Glutamatergic neuron (in vitro differentiated cells): ENCODE measurements around the gene BARX2. TPM values are rescaled to one million over a fixed set of nuclear protein-coding genes. Genes with fewer than 3 reads are reported as not detected.

Experiments
- DNase-seq: peaks from one replicate; pipeline ENCODE4 v3.0.0; 2022
- H3K27ac Mint-ChIP-seq: one replicate; pipeline ENCODE4 v1.8.0; 2020; ENCODE audit warnings: mild to moderate bottlenecking, mixed read lengths, inconsistent platforms; ENCODE audit not compliant: unreplicated experiment
- H3K27me3 Mint-ChIP-seq: one replicate; pipeline ENCODE4 v1.8.0; 2020; ENCODE audit warnings: mild to moderate bottlenecking, moderate library complexity, mixed read lengths, inconsistent platforms; ENCODE audit not compliant: unreplicated experiment
- H3K36me3 Mint-ChIP-seq: one replicate; pipeline ENCODE4 v1.8.0; 2020; ENCODE audit warnings: mild to moderate bottlenecking, mixed read lengths, inconsistent platforms; ENCODE audit not compliant: unreplicated experiment
- H3K4me1 Mint-ChIP-seq: one replicate; pipeline ENCODE4 v1.8.0; 2020; ENCODE audit warnings: mild to moderate bottlenecking, low read depth, mixed read lengths, inconsistent platforms; ENCODE audit not compliant: unreplicated experiment
- H3K4me3 Mint-ChIP-seq: one replicate; pipeline ENCODE4 v1.8.0; 2020; ENCODE audit warnings: mild to moderate bottlenecking, mixed read lengths, inconsistent platforms; ENCODE audit not compliant: unreplicated experiment
- H3K9me3 Mint-ChIP-seq: one replicate; pipeline ENCODE4 v1.8.0; 2020; ENCODE audit warnings: mild to moderate bottlenecking, moderate library complexity, mixed read lengths, inconsistent platforms; ENCODE audit not compliant: unreplicated experiment
- total RNA-seq: library from RNA; stranded (reverse); fragmentation: NEBNext Ultra II Directional; extraction: Animal tissue kit (Norgen Biotek cat#: 25700); gene quantifications from one replicate; pipeline ENCODE4 v1.2.1, GENCODE V29; 2021; ENCODE audit not compliant: unreplicated experiment
- TF ChIP-seq, protein P1 (sequence below): fragments of 200-600 bp; sonication (generic); IDR thresholded peaks from one replicate; pipeline ENCODE4 v1.5.0; 2021; ENCODE audit not compliant: partially characterized antibody, unreplicated experiment

BARX2 gene
- total RNA-seq, 1 donor from 2014 or later = not detected

- Mint-ChIP-seq H3K36me3 (no peaks in the 10 kb centered on the region), H3K27ac (no peak overlapping the region), H3K4me1 (peaks cover 5% of the 10 kb centered on the region), H3K9me3 (peaks cover 7% of the 10 kb centered on the region), H3K27me3 (peaks cover 19% of the 10 kb centered on the region), H3K4me3 (no peak overlapping the region)
- TF ChIP-seq, protein P1, sequence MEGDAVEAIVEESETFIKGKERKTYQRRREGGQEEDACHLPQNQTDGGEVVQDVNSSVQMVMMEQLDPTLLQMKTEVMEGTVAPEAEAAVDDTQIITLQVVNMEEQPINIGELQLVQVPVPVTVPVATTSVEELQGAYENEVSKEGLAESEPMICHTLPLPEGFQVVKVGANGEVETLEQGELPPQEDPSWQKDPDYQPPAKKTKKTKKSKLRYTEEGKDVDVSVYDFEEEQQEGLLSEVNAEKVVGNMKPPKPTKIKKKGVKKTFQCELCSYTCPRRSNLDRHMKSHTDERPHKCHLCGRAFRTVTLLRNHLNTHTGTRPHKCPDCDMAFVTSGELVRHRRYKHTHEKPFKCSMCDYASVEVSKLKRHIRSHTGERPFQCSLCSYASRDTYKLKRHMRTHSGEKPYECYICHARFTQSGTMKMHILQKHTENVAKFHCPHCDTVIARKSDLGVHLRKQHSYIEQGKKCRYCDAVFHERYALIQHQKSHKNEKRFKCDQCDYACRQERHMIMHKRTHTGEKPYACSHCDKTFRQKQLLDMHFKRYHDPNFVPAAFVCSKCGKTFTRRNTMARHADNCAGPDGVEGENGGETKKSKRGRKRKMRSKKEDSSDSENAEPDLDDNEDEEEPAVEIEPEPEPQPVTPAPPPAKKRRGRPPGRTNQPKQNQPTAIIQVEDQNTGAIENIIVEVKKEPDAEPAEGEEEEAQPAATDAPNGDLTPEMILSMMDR = no peak
- DNase-seq = no peak
Observed at GRCh38 chr11:129377739-129378138, 2.1 kb downstream of the BARX2 start.

DNA sequence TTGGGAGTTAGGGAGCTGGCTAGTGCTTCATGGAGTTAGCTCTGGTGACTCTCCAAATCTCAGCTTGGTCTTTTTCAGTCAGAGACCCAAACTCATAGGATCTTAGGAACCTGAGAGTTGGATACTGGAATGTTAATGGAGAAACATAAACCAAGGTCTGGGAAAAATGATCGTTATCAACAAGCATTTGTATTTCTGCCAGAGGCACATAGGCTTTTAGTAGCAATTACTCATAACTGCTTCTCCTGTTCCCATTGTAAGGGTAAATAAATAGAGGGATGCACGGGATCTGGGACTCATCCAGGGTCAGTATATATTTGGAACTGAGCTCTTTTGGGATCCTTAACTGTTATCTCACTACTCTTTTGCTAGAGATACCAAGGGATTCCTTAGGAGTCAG, 4.8 kb downstream of the BARX2 start:
- no peak for DNase-seq
- H3K4me3 Mint-ChIP-seq = no peak overlapping the region
- peaks cover 4% of the 10 kb centered on the region for H3K9me3 Mint-ChIP-seq
- H3K36me3 Mint-ChIP-seq = no peaks in the 10 kb centered on the region
- TF ChIP-seq, protein P1 = no peak
- no peaks in the 10 kb centered on the region for H3K4me1 Mint-ChIP-seq
- peaks cover 7% of the 10 kb centered on the region for H3K27me3 Mint-ChIP-seq
- no peak overlapping the region for H3K27ac Mint-ChIP-seq

GRCh38 chr11:129382583-129382982, 6.9 kb downstream of the BARX2 start:
- Mint-ChIP-seq H3K36me3 (no peaks in the 10 kb centered on the region), H3K9me3 (no peaks in the 10 kb centered on the region), H3K27me3 (no peaks in the 10 kb centered on the region), H3K27ac (no peak overlapping the region), H3K4me3 (no peak overlapping the region), H3K4me1 (peaks cover 7% of the 10 kb centered on the region)
- TF ChIP-seq, protein P1 = no peak
- DNase-seq = no peak

GRCh38 chr11:129383060-129383459, 7.4 kb downstream of the BARX2 start:
- Mint-ChIP-seq H3K36me3 (no peaks in the 10 kb centered on the region), H3K9me3 (peaks cover under 1% of the 10 kb centered on the region), H3K4me3 (no peak overlapping the region), H3K4me1 (peaks cover 9% of the 10 kb centered on the region), H3K27me3 (no peaks in the 10 kb centered on the region), H3K27ac (no peak overlapping the region)
- DNase-seq = no peak
- TF ChIP-seq, protein P1 = no peak

DNA sequence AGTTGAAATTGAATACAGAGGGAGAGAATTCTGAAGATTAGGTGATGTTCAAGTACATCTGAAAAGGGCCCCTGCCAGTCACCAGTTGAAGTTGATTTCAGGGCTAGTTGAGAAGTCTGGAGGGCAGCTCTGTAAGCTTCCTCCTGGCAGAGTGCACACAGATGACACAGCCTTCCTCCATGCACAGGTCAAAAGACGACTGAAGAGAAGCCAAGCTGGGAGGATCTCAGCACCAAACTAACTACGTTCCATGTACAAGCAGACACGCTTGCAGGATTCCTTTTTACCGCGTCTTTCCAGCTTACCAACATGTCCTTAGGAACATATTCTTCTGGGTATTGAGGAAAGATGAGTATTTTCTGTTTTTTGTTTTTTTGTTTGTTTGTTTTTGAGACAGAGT, 7.9 kb downstream of the BARX2 start:
- H3K27me3 Mint-ChIP-seq = no peaks in the 10 kb centered on the region
- H3K4me3 Mint-ChIP-seq = no peak overlapping the region
- TF ChIP-seq, protein P1 = no peak
- DNase-seq = no peak
- H3K4me1 Mint-ChIP-seq = peaks cover 14% of the 10 kb centered on the region
- H3K27ac Mint-ChIP-seq = no peak overlapping the region
- no peaks in the 10 kb centered on the region for H3K36me3 Mint-ChIP-seq
- H3K9me3 Mint-ChIP-seq = peaks cover 4% of the 10 kb centered on the region
